OCI-LY1 (cell line): ENCODE results near the gene KLHL35.

ENCODE experiments used
- EZH2 ChIP-seq: fragments of 200-600 bp; sonication (generic), shearing (Covaris generic); IDR thresholded peaks from 2 replicates; pipeline ENCODE4 v1.8.0; 2017; ENCODE audit warnings: borderline replicate concordance, mixed run types, mild to moderate bottlenecking, antibody characterized with exemption, low read length, moderate library complexity, mixed read lengths
- TF ChIP-seq, protein P1 (sequence below): fragments of 200-600 bp; sonication (generic), shearing (Covaris generic); IDR thresholded peaks from 2 replicates; pipeline ENCODE4 v1.5.1; 2017; ENCODE audit warnings: mild to moderate bottlenecking, antibody characterized with exemption, low read length, moderate library complexity, mixed read lengths

DNA sequence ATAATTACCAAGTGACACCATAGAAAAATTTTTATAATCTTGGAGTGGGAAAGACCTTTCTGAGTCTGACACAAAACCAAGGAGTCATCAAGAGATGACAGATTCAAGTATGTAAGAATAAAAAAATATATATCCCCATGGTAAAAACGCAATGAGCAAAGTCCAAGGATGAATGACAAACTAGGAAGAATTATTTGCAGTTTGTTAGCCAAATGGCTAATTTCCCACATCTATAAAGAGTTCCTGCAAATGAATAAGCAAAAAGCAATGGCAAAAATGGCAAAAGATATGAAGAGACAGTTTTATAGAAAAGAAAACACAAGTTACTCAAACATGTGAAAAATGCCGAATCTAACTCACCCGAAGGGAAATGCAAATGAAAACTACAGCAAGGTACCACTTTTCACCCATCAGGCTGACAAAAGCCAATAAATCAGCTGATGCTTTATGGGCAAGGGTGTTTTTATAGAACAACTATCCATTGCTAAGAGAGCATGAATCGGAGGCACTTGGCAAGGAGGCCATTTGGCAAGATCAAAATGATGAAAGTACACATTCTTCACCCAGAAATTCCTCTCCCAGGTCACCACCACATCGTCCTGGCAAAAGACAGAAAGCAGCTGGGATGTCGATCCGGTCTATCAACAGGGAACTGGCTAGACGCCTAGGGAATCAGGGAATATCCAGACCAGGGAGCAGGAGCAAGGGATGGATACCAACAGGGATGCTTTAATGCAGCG is 21.1 kb upstream of the KLHL35 start:
- TF ChIP-seq, protein P1, sequence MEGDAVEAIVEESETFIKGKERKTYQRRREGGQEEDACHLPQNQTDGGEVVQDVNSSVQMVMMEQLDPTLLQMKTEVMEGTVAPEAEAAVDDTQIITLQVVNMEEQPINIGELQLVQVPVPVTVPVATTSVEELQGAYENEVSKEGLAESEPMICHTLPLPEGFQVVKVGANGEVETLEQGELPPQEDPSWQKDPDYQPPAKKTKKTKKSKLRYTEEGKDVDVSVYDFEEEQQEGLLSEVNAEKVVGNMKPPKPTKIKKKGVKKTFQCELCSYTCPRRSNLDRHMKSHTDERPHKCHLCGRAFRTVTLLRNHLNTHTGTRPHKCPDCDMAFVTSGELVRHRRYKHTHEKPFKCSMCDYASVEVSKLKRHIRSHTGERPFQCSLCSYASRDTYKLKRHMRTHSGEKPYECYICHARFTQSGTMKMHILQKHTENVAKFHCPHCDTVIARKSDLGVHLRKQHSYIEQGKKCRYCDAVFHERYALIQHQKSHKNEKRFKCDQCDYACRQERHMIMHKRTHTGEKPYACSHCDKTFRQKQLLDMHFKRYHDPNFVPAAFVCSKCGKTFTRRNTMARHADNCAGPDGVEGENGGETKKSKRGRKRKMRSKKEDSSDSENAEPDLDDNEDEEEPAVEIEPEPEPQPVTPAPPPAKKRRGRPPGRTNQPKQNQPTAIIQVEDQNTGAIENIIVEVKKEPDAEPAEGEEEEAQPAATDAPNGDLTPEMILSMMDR, result no peak
- TF ChIP-seq EZH2, result no peak
